Panc1 (cell line): ENCODE results near the gene ATG9A. TPM values are rescaled to one million over a fixed set of nuclear protein-coding genes. Genes with fewer than 3 reads are reported as not detected.

ENCODE experiments used
- ATAC-seq: fragments of 200-7000 bp; cut with Tn5 transposase; 2 replicates; pipeline ENCODE4 v1.9.1; 2020; ENCODE audit warnings: mild to moderate bottlenecking, moderate library complexity
- BruUV-seq: library from RNA; stranded (reverse); fragments of 400-500 nt; replicated peaks from 2 replicates; lab custom pipeline; 2021; lab: Mats Ljungman, UMichigan
- CTCF ChIA-PET: fragments of 300-600 bp; sonication (Branson Sonifier 250); formaldehyde crosslinking; loops from one replicate; lab custom pipeline; 2022; ENCODE audit warnings: antibody characterized with exemption; lab: Charles Lee
- POLR2A ChIA-PET: fragments of 300-600 bp; sonication (Branson Sonifier 250); formaldehyde crosslinking; loops from one replicate; lab custom pipeline; 2022; ENCODE audit warnings: antibody characterized with exemption; lab: Charles Lee
- DNase-seq: peaks from one replicate; pipeline ENCODE4 v3.0.0-alpha.2; 2010; ENCODE audit warnings: low read depth, low spot score
- H3K27ac ChIP-seq: 2 replicates; pipeline ENCODE4 v1.5.1; 2011; ENCODE audit warnings: mild to moderate bottlenecking, low read length, inconsistent platforms
- H3K27me3 ChIP-seq: fragments of 200-500 bp; sonication (Bioruptor generic); 2 replicates; pipeline ENCODE4 v1.6.0; 2014; ENCODE audit warnings: low read length, inconsistent platforms; ENCODE audit not compliant: control insufficient read depth, insufficient read depth
- H3K36me3 ChIP-seq: fragments of 200-500 bp; sonication (Bioruptor generic); 2 replicates; pipeline ENCODE4 v1.5.1; 2014; ENCODE audit warnings: inconsistent platforms, mild to moderate bottlenecking, low read length, moderate library complexity; ENCODE audit not compliant: control insufficient read depth, insufficient read depth
- H3K4me1 ChIP-seq: 2 replicates; pipeline ENCODE4 v1.5.1; 2011; ENCODE audit warnings: inconsistent platforms, mild to moderate bottlenecking, low read length, moderate library complexity; ENCODE audit not compliant: control insufficient read depth, insufficient read depth
- H3K4me3 ChIP-seq, 2 experiments: 2 replicates each; pipeline ENCODE4 v1.5.1; 2011 to 2012; ENCODE audit warnings: low read depth in 2 of 2, low read length in 2 of 2, mild to moderate bottlenecking in 2 of 2, inconsistent platforms in 1 of 2, moderate library complexity in 1 of 2
- H3K9me3 ChIP-seq: fragments of 200-500 bp; sonication (Bioruptor generic); 2 replicates; pipeline ENCODE4 v1.5.1; 2014; ENCODE audit warnings: low read depth, mild to moderate bottlenecking, inconsistent platforms, low read length, moderate library complexity; ENCODE audit not compliant: control insufficient read depth, insufficient read depth
- CTCF ChIP-seq: fragments of 450-650 bp; IDR thresholded peaks from 2 replicates; pipeline ENCODE4 v1.5.1; 2017; ENCODE audit warnings: mild to moderate bottlenecking
- POLR2AphosphoS5 ChIP-seq: IDR thresholded peaks from 2 replicates; pipeline ENCODE4 v1.6.1; 2012; ENCODE audit warnings: mild to moderate bottlenecking, low read depth, low read length, moderate library complexity
- REST ChIP-seq, 2 experiments: IDR thresholded peaks; 2 replicates each; pipeline ENCODE4 v1.6.1; 2011 to 2012; ENCODE audit warnings: low read depth in 2 of 2, control low read depth in 1 of 2, low read length in 1 of 2, mild to moderate bottlenecking in 1 of 2, moderate library complexity in 1 of 2; ENCODE audit not compliant: insufficient read depth in 1 of 2
- SIN3A ChIP-seq: IDR thresholded peaks from 2 replicates; pipeline ENCODE4 v1.6.1; 2012; ENCODE audit warnings: low read depth, mild to moderate bottlenecking, low read length, moderate library complexity, borderline replicate concordance; ENCODE audit not compliant: insufficient read depth
- TCF7L2 ChIP-seq: IDR thresholded peaks from 2 replicates; pipeline ENCODE4 v1.6.1; 2011; ENCODE audit warnings: mild to moderate bottlenecking, low read depth, low read length, inconsistent platforms
- in situ Hi-C: cut with HindIII; loops from 2 replicates; pipeline ENCODE4 v1.10.0; 2016; ENCODE audit warnings: low sequenced_read_pairs, low pct_unique_long_range_greater_than_20kb
- intact Hi-C: fragments of 100-400 bp; cut with micrococcal nuclease; formaldehyde crosslinking; loops from one replicate; pipeline ENCODE4 v1.10.0; 2022; ENCODE audit not compliant: unreplicated experiment
- total RNA-seq: library from RNA; stranded (reverse); gene quantifications from one replicate; pipeline ENCODE4 v1.2.1, GENCODE V29; 2021; ENCODE audit not compliant: unreplicated experiment

The ATG9A gene
- total RNA-seq, 1 experiment from 2014 or later, result 75.1 TPM

GRCh38 chr2:219243291-219243761, 13.9 kb upstream of the ATG9A start:
- no peak for TF ChIP-seq CTCF
- no peak for TF ChIP-seq TCF7L2
- TF ChIP-seq REST (IDR thresholded peaks at IDR 0.05; ENCODE audit: insufficient read depth in 1 of 2, low read depth in 2 of 2, low read length in 1 of 2), result no peak
- TF ChIP-seq SIN3A, result no peak
- TF ChIP-seq POLR2AphosphoS5, result no peak
- H3K4me1 ChIP-seq, result peaks cover 19% of the 10 kb centered on the region
- H3K9me3 ChIP-seq, result no peaks in the 10 kb centered on the region
- no peaks in the 10 kb centered on the region; the same call in 1 of the 2 replicates for H3K36me3 ChIP-seq
- no peak overlapping the region for H3K4me3 ChIP-seq
- ATAC-seq, result no peak
- H3K27ac ChIP-seq, result no peak overlapping the region
- CTCF ChIA-PET, result no interaction called here
- no peaks in the 10 kb centered on the region for H3K27me3 ChIP-seq
- DNase-seq, result no peak
- BruUV-seq, result TSS peak; percentile 56
- POLR2A ChIA-PET, result no interaction called here
- in situ Hi-C loops, result no loop called here
- intact Hi-C loops, result no loop called here

GRCh38 chr2:219234331-219234730, 4.9 kb upstream of the ATG9A start:
- no TSS peak for BruUV-seq
- in situ Hi-C loops, result no loop called here
- POLR2A ChIA-PET, result no interaction called here

More at GRCh38 chr2:219234331-219234730, 4.9 kb upstream of the ATG9A start:
- H3K4me3 ChIP-seq, result no peak overlapping the region
- ATAC-seq, result no peak
- intact Hi-C loops, result no loop called here
- no peaks in the 10 kb centered on the region for H3K9me3 ChIP-seq
- H3K36me3 ChIP-seq, result peaks cover 10% of the 10 kb centered on the region; the same call in 1 of the 2 replicates
- no peaks in the 10 kb centered on the region for H3K4me1 ChIP-seq
- no peak for DNase-seq
- TF ChIP-seq REST (IDR thresholded peaks at IDR 0.05; ENCODE audit: insufficient read depth in 1 of 2, low read depth in 2 of 2, low read length in 1 of 2), result no peak
- TF ChIP-seq SIN3A, result no peak
- no peak for TF ChIP-seq POLR2AphosphoS5
- TF ChIP-seq TCF7L2, result no peak
- TF ChIP-seq CTCF, result no peak
- no peak overlapping the region for H3K27ac ChIP-seq
- CTCF ChIA-PET, result interaction anchor here (0.6 kb wide), 1 partner anchor 503 kb away, joined by 4 read pairs; no protein-coding TSS in a partner anchor
- no peaks in the 10 kb centered on the region for H3K27me3 ChIP-seq
